Measurements from ENCODE around the gene INHBB.
"Not testable (repeated sequence)": the region's sequence is repeated elsewhere in the genome, so short reads cannot be mapped to it uniquely, and the experiment has no call there.

Gene INHBB

DNA sequence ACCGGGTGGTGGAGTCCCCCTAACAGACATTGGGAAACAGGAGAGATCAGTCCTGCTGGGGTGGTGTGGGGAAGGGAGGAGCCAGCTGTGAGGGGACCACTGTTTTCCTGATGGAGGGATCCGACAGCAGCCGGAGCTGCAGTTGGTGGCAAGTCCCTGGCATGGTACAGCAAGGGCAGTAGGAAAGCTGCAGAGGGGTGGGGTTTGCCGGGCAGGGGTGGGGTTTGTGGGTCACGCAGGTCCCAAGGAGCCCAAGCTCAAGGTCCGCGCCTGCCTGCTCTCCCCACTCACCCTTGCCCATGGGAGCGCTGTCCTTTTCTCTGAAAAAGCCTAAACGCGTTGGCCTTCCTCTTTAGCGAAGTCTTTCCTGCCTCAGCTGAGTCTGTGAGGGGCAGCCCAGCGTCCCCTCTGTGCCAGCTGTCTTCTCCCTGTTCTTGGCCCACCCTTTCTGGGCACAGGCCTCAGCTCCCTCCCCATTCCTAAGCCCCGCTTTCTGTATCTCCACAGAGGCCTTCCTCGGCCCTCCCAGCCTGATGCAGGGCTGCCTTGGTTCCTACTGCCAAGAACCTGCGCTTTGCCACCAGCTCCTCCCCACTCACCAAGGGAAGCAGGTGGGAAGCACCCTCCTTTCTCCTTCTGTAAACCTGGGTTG, 29.3 kb upstream of the INHBB start:
- DNase-seq (ENCODE audit: low spot score), result no peak

DNA sequence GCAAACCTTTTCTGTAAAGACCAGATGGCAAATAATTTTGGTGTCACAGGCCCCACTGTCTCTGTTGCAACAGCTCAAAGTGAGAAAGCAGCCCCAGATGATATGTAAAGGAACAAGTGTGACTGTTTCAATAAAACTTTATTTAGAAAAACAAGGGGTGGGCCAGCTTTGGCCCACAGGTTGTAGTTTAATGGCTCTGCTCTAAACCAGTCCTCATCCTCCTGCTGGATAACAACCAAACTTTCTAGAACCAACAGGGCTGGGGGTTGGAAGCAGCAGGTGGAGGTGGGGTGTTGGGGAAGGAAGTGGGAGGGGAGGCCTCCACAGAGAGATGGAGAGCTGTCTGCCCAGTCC, 28.8 kb upstream of the INHBB start:
- no peak for DNase-seq (ENCODE audit: low spot score)

DNA sequence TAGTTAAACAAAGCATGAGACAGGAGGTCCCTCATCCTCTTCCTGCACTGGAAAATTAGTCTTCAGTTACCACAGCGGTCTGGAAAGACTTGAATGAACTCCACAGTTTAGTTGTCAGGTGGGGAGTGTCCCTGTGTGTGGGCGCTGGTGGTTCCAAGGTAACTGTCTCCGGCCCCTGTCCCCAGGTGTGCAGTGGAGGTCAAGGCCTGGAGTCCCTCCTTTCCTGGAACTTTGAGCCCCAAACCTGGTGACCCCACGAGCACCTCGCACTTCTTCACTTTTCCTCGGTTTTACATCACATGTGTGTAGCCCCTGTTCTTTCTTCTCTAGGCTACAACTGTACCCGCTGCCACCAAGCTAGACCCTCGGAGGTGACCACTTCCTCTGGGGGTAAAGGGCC, 28.0 kb upstream of the INHBB start:
- no peak for DNase-seq (ENCODE audit: low spot score)

DNA sequence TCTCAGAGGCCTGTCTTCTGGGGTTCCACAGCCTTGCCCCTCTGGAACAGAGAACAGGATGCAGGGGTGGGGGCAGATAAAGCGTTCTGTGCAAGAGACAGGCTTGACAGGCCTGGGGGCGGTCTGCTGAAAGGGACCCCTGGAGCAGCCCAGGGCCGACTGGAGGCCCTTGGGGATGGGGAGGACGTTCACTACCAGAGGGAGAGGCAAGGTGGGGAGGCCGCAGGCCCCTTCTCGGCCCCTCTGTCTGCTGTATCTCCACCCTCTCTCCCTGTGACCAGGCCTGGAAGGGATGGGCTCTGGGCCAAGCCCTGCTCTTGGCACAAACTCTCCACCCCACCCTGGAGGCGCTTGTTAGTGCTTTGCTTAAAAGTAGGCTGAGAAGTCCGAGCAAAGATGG, 27.3 kb upstream of the INHBB start:
- DNase-seq (ENCODE audit: low spot score), result peak; percentile 58

DNA sequence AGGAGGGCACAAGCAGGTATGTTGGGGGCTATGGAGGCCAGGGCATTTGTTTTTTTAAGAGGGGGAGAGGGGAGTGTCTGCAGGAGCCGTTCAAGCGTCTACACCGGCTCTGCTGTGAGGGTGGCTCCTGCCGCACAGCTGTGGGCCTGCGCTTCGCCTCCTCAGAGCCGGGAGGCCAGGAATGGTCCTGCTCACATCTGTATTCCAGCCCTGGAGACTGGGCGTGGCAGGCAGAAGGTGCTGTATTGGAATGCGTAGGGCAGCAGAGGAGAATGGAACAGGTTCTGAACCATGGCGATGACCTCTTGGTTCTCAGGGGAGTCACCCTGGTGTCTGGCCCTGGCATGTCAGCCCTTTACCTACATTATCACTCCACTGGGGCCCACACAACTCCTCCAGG, 26.8 kb upstream of the INHBB start:
- no peak for DNase-seq (ENCODE audit: low spot score)

DNA sequence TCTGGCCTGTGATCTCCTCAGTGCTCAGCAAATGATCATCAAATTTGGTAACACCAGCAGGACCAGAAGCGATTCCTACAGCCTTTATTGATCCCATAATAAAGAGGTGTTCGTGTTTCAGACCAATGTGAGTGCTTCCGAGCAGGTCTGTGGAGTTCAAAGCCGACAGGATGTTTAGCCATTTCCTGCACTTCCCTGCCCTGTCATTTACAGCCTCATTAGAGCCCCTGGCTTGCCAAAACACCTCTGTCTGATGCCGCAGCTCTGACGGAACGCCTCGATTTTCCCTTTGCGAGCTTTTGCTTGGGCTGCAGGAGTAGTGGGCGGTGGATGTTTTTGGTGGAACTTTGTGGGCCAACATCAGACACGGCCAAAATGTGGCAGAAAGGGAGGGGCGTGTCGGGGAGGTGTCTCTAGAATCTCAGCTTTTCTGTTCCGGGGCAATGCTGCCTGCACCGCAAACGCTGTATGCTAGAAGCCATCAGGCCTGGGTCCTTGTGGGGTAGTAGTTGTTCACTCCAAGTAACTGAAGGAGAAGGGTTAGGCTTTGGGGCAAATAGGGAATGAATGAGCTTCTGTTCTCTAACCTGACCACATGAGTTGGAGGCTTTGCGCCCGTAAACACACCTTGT, 26.1 kb upstream of the INHBB start:
- no peak for DNase-seq (ENCODE audit: low spot score)

DNA sequence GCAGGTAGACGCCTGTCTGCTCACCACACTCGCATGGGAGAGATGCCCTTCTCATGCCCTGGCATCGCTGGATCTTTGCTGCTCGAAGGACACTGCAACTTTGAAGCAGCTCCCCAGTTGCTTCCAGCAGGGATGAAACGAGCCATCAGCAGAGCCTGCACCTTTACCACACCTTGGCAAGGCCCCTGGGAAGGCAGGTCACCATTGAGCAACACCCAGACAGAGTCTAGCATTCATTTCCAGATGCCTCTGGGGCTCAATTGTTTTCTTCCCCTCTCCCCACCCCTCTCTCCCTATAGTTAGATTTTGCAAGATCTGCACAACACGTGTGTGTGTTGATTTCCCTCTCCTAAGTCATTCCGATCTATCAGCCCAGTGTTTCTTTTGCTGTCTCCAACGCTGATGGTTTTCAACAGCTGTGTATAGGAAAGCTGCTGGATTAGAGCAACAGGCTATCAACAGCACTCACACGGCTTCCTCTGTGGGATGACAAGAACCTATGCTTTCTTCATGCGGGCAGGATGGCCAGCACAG, 25.6 kb upstream of the INHBB start:
- DNase-seq (ENCODE audit: low spot score), result no peak

DNA sequence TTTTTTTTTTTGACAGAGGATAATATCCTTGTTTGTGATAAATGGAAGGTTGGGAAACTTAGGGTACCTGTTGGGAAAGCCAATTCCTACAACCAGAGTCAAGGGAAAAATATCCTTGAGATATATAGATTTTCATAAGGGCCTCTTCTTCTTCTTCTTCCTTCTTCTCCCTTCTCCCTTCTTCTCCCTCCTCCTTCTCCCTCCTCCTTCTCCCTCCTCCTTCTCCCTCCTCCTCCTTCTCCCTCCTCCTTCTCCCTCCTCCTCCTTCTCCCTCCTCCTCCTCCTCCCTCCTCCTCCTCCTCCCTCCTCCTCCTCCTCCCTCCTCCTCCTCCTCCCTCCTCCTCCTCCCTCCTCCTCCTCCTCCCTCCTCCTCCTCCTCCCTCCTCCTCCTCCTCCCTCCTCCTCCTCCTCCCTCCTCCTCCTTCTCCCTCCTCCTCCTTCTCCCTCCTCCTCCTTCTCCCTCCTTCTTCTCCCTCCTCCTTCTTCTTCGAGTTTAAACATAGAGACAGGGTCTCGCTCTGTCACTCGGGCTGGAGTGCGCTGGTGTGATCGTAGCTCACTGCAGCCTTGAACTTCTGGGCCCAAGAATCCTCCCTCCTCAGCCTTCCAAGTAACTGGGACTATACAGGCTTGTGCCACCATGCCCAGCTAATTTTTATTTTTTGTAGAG, 24.9 kb upstream of the INHBB start:
- not testable (repeated sequence) for DNase-seq (ENCODE audit: low spot score)

DNA sequence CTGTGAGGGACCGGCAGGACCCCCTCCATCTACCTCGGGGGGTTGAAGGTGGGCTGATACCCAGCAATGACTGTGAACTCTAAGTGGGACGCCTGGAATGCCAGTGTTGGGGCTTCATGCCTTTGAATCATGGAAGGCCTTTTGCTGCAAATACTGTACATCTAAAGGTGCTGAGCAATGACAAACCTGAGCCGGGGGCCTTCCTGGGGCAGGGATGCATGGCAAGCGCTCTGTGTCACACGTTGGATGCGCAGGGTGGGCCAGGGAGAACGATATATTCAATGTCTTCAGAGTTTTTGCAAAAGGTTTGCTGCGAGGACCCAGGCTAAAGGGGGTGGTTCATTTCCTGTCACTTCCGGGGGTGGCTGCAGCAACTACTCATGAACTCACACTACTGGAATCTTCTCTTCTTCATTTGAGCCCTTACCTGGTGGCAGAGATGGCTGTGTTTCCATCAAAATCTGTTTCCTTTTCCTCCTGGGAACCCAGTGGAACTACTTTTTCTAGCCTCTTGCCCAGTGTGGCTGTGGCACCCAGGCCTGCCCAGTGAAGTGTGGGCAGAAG, 24.1 kb upstream of the INHBB start:
- no peak for DNase-seq (ENCODE audit: low spot score)

DNA sequence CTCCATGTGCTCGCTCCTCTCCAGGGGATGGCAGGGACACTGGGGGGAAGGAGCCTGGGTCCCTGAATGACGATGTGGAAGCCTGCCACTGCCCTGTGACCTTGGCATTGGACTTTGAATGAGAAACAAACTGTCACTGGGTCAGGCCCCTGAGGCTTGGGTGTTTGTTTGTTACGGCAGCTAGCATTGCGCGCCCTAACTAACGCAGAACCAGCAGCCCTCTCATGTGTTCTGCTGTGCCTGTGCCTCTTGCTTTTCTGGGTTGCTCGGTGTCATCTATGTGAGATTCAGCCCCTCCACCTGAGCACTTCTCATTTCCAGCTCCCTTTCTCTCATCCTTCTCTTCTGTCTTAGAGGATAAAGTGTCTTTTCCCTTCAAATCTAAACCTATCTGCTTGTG, 23.6 kb upstream of the INHBB start:
- no peak for DNase-seq (ENCODE audit: low spot score)

DNA sequence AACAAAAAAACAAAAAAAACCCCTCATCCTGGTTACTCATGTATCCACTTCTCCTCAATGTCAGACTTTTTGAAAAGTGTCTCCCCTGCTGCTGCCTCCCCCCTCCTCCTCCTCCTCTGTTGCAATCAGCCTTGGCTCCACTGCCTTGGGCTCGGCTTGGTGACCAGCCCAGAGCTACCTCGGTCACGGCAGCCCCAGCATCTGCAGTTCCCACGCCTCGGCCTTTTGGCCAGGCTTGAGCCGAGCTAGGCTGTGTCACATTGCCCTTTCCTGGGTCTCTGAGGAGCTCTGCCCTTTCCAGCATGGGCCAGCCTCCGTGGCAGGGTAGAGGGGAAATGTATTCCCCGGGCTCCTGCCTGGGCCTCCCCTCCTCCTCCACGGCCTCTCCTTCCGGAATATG, 22.7 kb upstream of the INHBB start:
- peak; percentile 90 for DNase-seq (ENCODE audit: low spot score)

DNA sequence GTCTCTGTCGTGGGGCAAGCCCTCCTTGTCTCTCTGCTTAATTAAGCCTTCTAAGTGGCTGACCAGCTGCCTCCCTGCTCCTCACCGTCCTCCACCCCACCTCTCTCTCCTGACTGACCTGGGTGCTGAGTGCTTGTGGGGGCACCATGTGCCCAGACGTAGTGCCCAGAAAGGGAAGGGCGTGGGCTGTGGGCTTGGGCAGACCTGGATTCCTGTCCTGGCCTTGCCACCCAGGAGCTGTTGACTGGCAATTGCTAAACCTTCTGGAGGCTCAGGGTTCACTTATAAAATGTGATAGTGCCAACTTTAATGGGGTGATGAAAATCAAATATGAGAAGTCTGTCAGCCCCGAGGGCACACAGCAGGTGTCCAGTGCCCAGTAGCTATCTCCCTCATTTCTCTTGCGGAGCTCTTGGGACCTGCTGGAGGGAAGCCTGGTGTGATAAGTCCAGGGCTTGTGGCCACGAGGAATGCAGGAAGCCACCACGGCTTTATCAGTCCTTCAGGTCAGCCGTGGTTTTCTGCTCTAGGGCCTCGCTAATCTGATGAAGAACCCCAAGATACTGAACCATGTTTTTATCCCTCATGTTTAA, 22.0 kb upstream of the INHBB start:
- DNase-seq (ENCODE audit: low spot score), result no peak

DNA sequence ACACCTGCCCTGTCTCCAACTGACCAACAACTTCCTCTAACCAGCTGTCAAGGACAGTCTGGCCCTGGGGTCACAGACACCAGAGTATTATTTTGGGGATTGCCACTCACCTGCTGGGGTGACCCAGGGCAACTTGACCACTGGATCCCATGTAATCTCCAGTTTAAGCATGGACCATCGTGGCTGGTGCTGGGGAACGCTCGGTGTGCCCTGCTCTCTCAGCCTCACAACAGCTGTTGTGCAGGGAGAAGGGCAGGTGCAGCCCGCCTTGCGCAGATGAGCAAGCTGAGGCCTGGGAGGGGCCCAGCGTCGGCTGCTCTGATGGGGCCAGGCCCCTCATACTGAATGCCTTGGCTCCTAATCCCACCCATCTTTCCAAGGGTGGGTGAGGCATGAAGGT, 21.0 kb upstream of the INHBB start:
- DNase-seq (ENCODE audit: low spot score), result no peak

DNA sequence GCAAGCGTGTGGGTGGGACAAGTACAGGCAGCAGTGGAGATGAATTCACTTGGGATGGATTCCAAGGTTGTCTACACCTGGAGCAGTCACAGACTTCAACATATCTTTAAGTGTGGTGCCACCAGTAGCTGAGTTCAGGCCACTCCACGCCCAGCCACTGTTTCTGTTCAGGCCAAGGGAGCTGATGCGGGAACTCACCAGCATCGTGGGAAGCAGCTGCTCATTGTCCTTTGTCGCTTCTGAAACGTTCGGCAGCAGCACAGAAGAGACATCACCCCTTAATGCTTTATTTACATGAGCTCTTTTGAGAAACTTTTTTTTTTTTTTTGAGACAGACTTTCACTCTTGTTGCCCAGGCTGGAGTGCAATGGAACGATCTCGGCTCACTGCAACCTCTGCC, 19.9 kb upstream of the INHBB start:
- no peak for DNase-seq (ENCODE audit: low spot score)

DNA sequence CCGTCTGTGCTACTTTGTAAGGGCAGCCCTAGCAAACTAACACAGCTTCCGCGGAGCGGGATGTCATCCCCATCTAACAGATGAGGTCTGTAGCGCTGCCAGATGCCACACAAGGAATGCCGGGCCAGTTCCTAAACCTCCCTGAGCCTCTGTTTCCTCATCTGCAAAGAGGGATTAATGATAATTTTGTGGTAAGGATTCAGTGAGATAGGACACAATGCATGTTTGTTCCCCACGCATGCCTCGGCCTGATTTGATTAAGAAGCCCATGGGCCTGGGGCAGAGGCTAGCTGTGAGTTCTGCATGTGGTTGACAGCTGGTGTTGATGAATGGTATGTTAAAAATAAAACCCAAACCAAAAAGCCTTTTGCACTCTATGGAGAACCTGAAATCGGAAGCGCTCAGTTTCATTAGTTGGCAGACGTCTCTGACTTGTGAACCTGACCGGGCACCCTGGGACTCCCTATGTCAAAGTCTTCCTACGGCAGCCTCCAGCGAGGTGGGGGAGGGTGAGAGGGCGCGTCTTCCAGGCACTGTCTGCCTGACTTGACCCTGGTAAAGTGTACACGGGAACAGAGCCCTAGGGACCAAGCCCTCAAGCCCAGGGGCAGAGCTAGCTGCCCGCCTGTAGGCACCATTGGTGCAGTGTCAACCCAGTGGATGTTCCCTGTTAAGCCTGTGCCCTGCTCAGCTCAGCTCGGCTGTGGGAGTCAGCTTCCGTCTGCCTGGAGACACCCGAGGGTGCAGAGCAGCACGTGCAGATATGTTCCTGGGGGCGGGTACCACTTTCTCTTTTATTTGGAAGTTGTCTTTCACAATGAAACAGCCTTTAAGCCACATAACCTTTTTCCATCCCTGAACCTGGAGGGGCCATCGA, 14.8 kb upstream of the INHBB start:
- no peak for DNase-seq (ENCODE audit: low spot score)

DNA sequence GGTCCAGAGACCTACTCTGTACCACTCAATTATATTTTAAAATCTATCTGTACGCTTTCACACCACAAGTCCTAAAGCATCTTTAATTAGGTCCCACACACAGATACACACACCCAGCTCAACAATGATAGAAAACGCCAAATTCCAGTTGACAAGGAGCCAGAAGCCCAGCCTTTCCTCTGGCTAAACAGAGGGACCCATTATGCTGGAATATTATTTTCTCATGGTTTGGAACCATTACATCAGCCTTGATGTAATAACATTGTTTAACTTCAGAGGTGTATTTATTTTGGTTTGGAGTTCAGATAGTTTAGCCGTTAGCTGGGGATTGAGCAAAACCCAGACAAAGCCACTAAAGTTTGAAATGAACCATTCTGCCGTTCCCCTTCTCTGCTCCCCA, 14.0 kb upstream of the INHBB start:
- DNase-seq (ENCODE audit: low spot score), result no peak

DNA sequence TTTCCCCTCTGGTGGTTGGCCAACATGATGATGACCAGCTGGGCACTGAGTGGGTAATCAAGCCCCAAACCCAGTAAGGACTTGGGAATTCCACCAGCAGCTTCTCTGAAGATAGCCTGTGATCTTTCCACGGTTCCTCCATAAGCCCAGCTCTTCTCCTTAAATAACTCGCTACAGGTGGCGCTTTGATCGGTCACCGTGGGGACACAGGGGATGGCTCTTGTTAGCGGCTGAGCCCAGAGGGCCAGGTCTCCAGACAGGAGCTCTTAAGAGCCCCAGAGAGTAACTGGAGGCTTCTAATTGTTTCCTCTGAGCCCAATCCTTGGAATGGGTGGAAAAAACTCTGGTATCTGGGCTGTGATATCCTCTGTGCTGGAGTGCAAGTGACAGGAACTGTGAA, 13.6 kb upstream of the INHBB start:
- DNase-seq (ENCODE audit: low spot score), result no peak

DNA sequence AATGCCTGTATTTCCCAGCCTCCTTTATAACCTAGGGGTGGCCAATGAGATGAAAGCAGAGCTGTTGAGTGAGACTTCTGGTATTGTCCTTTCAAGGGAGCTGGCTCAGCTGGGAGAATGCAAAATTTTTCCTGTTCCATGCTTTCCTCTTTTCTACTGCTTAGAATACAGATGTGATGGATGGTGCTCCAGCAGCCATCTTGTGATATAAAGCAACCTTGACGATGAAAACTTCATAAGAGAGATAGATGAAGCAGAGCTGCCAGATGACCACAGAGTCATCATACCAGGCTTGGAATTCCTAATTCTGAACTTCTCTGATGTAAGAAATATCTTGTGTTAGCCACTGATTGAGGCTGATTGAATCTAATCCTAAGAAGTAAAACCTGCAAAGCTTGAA, 11.9 kb upstream of the INHBB start:
- DNase-seq (ENCODE audit: low spot score), result no peak

DNA sequence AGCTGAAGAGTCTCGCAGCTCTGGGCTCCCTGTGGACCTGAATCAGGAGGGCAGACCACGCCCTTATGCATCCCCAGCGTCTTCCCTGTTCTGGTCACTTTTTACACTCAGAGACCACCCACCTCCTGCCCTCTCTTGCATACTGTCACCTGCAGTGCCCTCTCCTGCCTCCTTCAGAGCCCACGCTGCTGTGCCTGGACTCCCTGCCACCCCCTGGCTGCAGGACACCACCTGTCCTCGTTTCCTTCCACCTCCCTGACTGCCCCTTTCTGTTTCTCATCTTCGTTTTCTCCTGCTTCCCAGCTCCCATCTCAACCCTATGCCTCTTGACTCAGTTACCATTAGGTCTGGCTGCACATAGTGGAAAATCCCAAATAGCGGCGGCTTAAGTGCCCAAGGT, 9.2 kb upstream of the INHBB start:
- no peak for DNase-seq (ENCODE audit: low spot score)

DNA sequence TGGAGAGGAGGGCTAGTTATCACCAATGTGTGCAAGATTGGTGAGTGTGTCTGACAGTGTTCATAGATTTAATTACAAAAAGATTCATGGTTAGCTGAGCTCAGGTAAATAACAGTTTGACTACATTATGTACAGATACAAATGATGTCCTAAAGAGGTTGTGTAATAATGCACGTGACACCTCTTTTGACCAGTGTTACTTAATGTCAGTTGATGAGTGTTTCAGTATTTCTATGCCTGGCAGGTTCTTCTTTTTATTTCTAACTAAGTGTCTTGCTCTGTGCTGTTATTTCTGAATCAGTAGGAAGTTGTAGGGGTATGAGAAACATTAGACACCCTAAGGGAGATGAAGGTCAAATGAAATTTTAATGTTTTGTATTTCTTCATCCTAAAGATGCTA, 7.9 kb upstream of the INHBB start:
- no peak for DNase-seq (ENCODE audit: low spot score)

DNA sequence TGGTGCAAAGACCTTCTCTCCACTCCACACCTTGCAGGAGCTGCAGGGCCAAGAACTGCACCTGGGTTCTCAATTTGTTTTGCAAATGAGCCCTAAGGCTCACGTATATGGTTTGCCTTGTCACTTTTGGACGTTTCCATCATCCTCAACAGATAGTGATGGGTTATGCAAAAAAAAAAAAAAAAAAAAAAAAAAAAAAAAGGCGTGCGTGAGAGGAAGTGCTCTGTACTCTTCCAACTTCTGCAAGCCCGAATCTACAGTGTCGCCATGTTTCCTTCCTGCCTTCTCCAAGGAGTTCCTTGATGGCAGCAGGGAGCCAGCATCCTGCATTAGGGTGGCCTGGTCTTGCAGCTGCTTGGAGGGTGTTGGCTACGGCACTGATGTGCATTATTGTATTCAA, 4.0 kb upstream of the INHBB start:
- DNase-seq (ENCODE audit: low spot score), result no peak

DNA sequence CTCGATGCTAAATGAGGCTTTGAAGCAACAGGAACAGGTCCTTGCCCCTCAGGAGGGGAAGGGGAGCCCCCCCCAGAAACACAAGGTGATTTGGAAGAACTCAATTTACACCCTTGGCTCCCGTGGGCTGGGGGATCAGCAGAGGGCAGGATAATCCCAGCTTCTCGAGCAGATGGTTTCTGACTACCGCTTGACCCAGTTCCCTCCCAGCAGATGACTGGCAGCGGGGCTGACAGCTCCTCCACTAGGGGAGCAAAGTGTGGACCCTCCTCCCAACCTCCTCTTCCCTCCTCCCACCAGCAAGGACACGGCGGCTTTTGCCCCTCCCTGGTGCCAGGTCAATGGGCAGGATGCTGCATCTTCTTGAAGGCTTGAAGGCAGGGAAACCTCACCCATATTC, 3.5 kb upstream of the INHBB start:
- DNase-seq (ENCODE audit: low spot score), result no peak
